NCI-H2171 treated with DMSO at 0.1 percent for 48 hours (cell line): ENCODE results near the gene MEI4.
"Not testable (repeated sequence)": the region's sequence is repeated elsewhere in the genome, so short reads cannot be mapped to it uniquely, and the experiment has no call there.

Experiments
- DNase-seq: peaks from one replicate; lab custom pipeline; 2025; lab: John Stamatoyannopoulos, UW

The MEI4 gene

GRCh38 chr6:77683515-77683914 is 30.7 kb downstream of the MEI4 start:
- DNase-seq, result no peak

GRCh38 chr6:77686931-77687330 is 34.1 kb downstream of the MEI4 start:
- DNase-seq, result no peak

- no peak for DNase-seq
Measured at GRCh38 chr6:77688649-77689048, 35.8 kb downstream of the MEI4 start.

GRCh38 chr6:77700095-77700494 is 47.3 kb downstream of the MEI4 start:
- DNase-seq, result not testable (repeated sequence)

- DNase-seq, result no peak
Measured at GRCh38 chr6:77707603-77708002, 54.8 kb downstream of the MEI4 start.

GRCh38 chr6:77715588-77715987 is 62.7 kb downstream of the MEI4 start:
- DNase-seq, result no peak

- no peak for DNase-seq
Measured at GRCh38 chr6:77716311-77716710, 63.5 kb downstream of the MEI4 start.

- not testable (repeated sequence) for DNase-seq
Measured at GRCh38 chr6:77736010-77736409, 83.2 kb downstream of the MEI4 start.

- no peak for DNase-seq
Measured at GRCh38 chr6:77740380-77740779, 87.5 kb downstream of the MEI4 start.

- not testable (repeated sequence) for DNase-seq
Measured at GRCh38 chr6:77752156-77752555, 99.3 kb downstream of the MEI4 start.

- no peak for DNase-seq
Measured at GRCh38 chr6:77762386-77762785, 109.5 kb downstream of the MEI4 start.

GRCh38 chr6:77763124-77763523 is 110.3 kb downstream of the MEI4 start:
- DNase-seq, result no peak

- no peak for DNase-seq
Measured at GRCh38 chr6:77764364-77764763, 111.5 kb downstream of the MEI4 start.

- no peak for DNase-seq
Measured at GRCh38 chr6:77773157-77773822, 120.5 kb downstream of the MEI4 start.

- no peak for DNase-seq
Measured at GRCh38 chr6:77774457-77774856, 121.6 kb downstream of the MEI4 start.

- DNase-seq, result no peak
Measured at GRCh38 chr6:77776441-77776840, 123.6 kb downstream of the MEI4 start.

GRCh38 chr6:77778527-77778926 is 125.7 kb downstream of the MEI4 start:
- no peak for DNase-seq

- no peak for DNase-seq
Measured at GRCh38 chr6:77786935-77787629, 134.2 kb downstream of the MEI4 start.

GRCh38 chr6:77796824-77797809 is 144.3 kb downstream of the MEI4 start:
- DNase-seq, result no peak

- DNase-seq, result no peak
Measured at GRCh38 chr6:77812304-77812703, 159.5 kb downstream of the MEI4 start.

- DNase-seq, result no peak
Measured at GRCh38 chr6:77813090-77813489, 160.3 kb downstream of the MEI4 start.

GRCh38 chr6:77814119-77814518 is 161.3 kb downstream of the MEI4 start:
- no peak for DNase-seq

- DNase-seq, result no peak
Measured at GRCh38 chr6:77815531-77815930, 162.7 kb downstream of the MEI4 start.
